Chondrocyte (in vitro differentiated cells): ENCODE results near the gene FARP1. TPM values are rescaled to one million over a fixed set of nuclear protein-coding genes. Genes with fewer than 3 reads are reported as not detected.
"Not testable (repeated sequence)": the region's sequence is repeated elsewhere in the genome, so short reads cannot be mapped to it uniquely, and the experiment has no call there.

Experiments
- DNase-seq: peaks from one replicate; pipeline ENCODE4 v3.0.0; 2021; ENCODE audit warnings: mixed read lengths, low spot score
- H3K27ac Mint-ChIP-seq: one replicate; pipeline ENCODE4 v1.8.0; 2021; ENCODE audit warnings: mild to moderate bottlenecking, moderate library complexity, mixed read lengths; ENCODE audit not compliant: unreplicated experiment
- H3K27me3 Mint-ChIP-seq: 2 replicates; pipeline ENCODE4 v1.8.0; 2021; ENCODE audit warnings: low read depth, mixed read lengths
- H3K36me3 Mint-ChIP-seq: 2 replicates; pipeline ENCODE4 v1.8.0; 2021; ENCODE audit warnings: low read depth, mixed read lengths
- H3K4me1 Mint-ChIP-seq: 2 replicates; pipeline ENCODE4 v1.8.0; 2021; ENCODE audit warnings: low read depth, mild to moderate bottlenecking, mixed read lengths
- H3K4me3 Mint-ChIP-seq: one replicate; pipeline ENCODE4 v1.8.0; 2021; ENCODE audit warnings: mild to moderate bottlenecking, moderate library complexity, mixed read lengths; ENCODE audit not compliant: unreplicated experiment
- H3K9me3 Mint-ChIP-seq: 2 replicates; pipeline ENCODE4 v1.8.0; 2021; ENCODE audit warnings: low read depth, mixed read lengths
- CTCF ChIP-seq: fragments of 200-600 bp; sonication (generic); IDR thresholded peaks from 2 replicates; pipeline ENCODE4 v1.5.0; 2021; ENCODE audit warnings: antibody characterized with exemption, mild to moderate bottlenecking, moderate library complexity
- total RNA-seq: library from RNA; stranded (reverse); gene quantifications from 3 replicates; pipeline ENCODE4 v1.2.1, GENCODE V29; 2021

FARP1 gene
- total RNA-seq, 1 donor from 2014 or later = 331 TPM

GRCh38 chr13:98410612-98411011, 267.7 kb downstream of the FARP1 start:
- no peaks in the 10 kb centered on the region for H3K27me3 Mint-ChIP-seq
- DNase-seq = no peak
- no peaks in the 10 kb centered on the region for H3K4me1 Mint-ChIP-seq
- no peak overlapping the region for H3K27ac Mint-ChIP-seq
- H3K36me3 Mint-ChIP-seq = peaks cover 44% of the 10 kb centered on the region
- H3K4me3 Mint-ChIP-seq = no peak overlapping the region
- H3K9me3 Mint-ChIP-seq = no peaks in the 10 kb centered on the region
- TF ChIP-seq CTCF = no peak

- Mint-ChIP-seq H3K36me3 (peaks cover 48% of the 10 kb centered on the region), H3K27ac (no peak overlapping the region)
- no peak for DNase-seq
These were observed 268.1 kb downstream of the FARP1 start for GRCh38 chr13:98411013-98411412.

GRCh38 chr13:98411617-98412265, 268.8 kb downstream of the FARP1 start:
- H3K27me3 Mint-ChIP-seq = no peaks in the 10 kb centered on the region
- no peak for TF ChIP-seq CTCF
- DNase-seq = no peak
- peaks cover 52% of the 10 kb centered on the region for H3K36me3 Mint-ChIP-seq
- H3K27ac Mint-ChIP-seq = no peak overlapping the region
- H3K9me3 Mint-ChIP-seq = no peaks in the 10 kb centered on the region
- no peak overlapping the region for H3K4me3 Mint-ChIP-seq
- H3K4me1 Mint-ChIP-seq = no peaks in the 10 kb centered on the region

More at GRCh38 chr13:98411013-98411412, 268.1 kb downstream of the FARP1 start:
- Mint-ChIP-seq H3K27me3 (no peaks in the 10 kb centered on the region), H3K9me3 (no peaks in the 10 kb centered on the region), H3K4me3 (no peak overlapping the region), H3K4me1 (no peaks in the 10 kb centered on the region)
- no peak for TF ChIP-seq CTCF

- not testable (repeated sequence) for H3K27ac Mint-ChIP-seq, H3K4me1 Mint-ChIP-seq, H3K4me3 Mint-ChIP-seq, H3K27me3 Mint-ChIP-seq, H3K9me3 Mint-ChIP-seq, DNase-seq
- peaks cover 58% of the 10 kb centered on the region for H3K36me3 Mint-ChIP-seq
These were observed 270.4 kb downstream of the FARP1 start for GRCh38 chr13:98413278-98413677.

GRCh38 chr13:98413796-98414195, 270.9 kb downstream of the FARP1 start:
- TF ChIP-seq CTCF = no peak
- Mint-ChIP-seq H3K4me1 (no peaks in the 10 kb centered on the region), H3K27ac (no peak overlapping the region), H3K27me3 (no peaks in the 10 kb centered on the region), H3K4me3 (no peak overlapping the region), H3K9me3 (peaks cover 2% of the 10 kb centered on the region), H3K36me3 (peaks cover 62% of the 10 kb centered on the region)
- no peak for DNase-seq
